ENCODE results near the gene AKAP6. TPM values are rescaled to one million over a fixed set of nuclear protein-coding genes. Genes with fewer than 3 reads are reported as not detected.
"Not testable (repeated sequence)": the region's sequence is repeated elsewhere in the genome, so short reads cannot be mapped to it uniquely, and the experiment has no call there.

AKAP6 gene
- total RNA-seq, 2 experiments from 2014 or later: 0.62 to 0.67 TPM

DNA sequence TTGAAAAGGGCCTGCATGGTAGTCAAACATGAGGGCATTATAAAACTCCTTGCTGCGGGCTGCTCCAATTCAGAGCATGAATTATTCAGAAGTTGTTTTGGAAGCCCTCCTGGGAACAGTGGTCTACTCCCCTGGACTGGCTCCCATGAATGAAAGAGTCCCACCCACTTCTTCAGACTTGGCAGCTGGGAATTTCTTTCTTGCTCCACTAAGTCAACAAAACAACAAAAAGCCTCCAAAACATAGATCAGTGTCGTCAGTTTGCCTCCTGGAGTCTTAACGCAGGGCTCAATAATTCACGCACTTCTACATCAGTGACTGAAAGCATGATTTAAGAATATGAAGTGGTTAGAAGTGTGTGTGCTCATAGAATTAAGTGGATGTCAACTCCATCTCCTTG, 37.9 kb downstream of the AKAP6 start:
- H3K36me3 Mint-ChIP-seq (ENCODE audit: low read depth): no peaks in the 10 kb centered on the region
- CTCF ChIA-PET: interaction anchor here (0.7 kb wide), 1 partner anchor 36 kb away, joined by 3 read pairs; no protein-coding TSS in a partner anchor

DNA sequence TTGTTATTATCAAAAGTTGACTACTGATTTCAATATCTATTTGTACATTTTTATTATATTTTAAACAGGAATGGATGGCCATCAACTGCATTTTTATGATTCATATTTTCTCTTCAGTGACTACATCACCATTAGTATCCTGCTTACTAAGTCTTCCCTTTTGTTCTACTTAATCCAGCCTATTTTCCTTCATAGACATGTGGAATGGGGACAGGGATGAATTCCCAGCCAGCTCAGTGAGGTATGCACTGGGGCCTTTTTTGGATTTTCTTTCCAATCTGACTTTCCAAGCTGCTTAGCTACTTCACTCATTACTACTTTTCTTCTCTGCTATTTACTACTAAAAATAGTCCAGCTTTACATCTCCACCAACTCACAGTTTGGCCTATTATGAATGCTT, 38.4 kb downstream of the AKAP6 start:
- Mint-ChIP-seq H3K36me3 (ENCODE audit: low read depth) (no peaks in the 10 kb centered on the region), H3K4me3 (no peak overlapping the region), H3K27me3 (no peaks in the 10 kb centered on the region), H3K27ac (no peak overlapping the region), H3K9me3 (no peaks in the 10 kb centered on the region), H3K4me1 (no peaks in the 10 kb centered on the region)
- ChIA-PET CTCF (no interaction called here), POLR2A (no interaction called here)
- DNase-seq: no peak

More for the DNA sequence above, 37.9 kb downstream of the AKAP6 start:
- no peak for DNase-seq
- H3K9me3 Mint-ChIP-seq: no peaks in the 10 kb centered on the region
- no peaks in the 10 kb centered on the region for H3K4me1 Mint-ChIP-seq
- POLR2A ChIA-PET: no interaction called here
- no peaks in the 10 kb centered on the region for H3K27me3 Mint-ChIP-seq
- H3K27ac Mint-ChIP-seq: no peak overlapping the region
- no peak overlapping the region for H3K4me3 Mint-ChIP-seq

DNA sequence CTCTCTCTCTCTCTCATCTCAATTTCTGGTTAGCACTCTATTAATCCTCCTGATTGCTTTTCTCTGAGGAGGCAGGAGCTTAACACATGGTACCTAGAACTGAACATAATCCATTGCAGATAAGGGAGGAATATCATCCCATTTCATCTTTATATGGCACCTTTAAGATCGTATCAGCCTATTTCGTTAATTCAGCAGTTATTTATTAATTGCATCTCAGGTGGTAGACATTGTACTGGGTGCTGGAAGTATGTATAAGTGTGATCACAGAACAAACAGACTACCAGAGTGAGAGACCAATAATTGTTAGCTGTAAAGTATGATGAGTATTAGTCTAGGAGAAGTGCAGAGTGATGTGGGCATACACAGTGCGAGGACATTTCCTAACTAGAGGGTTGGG, 39.0 kb downstream of the AKAP6 start:
- CTCF ChIA-PET: no interaction called here
- Mint-ChIP-seq H3K27ac (no peak overlapping the region), H3K4me1 (no peaks in the 10 kb centered on the region), H3K27me3 (no peaks in the 10 kb centered on the region), H3K4me3 (no peak overlapping the region), H3K36me3 (ENCODE audit: low read depth) (no peaks in the 10 kb centered on the region), H3K9me3 (no peaks in the 10 kb centered on the region)
- DNase-seq: no peak
- POLR2A ChIA-PET: no interaction called here

DNA sequence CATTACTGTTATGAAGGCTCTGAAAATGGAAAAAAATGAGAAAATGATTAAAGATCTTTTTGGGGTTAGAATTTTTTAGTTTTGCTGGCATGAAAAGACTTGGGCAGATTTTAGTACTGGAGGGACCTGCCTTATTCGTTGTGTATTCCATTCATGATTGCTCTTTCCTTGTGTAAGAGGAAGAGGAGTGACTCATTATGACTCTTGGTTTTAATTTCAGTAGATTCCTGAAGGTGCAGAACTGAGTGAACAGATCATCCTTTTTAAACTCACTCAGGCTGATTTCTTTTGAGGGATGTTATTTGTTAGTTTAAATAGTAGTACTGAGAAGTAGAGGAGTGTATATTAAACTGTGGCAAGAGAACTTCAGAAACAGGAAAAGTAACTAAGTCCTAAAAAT, 41.6 kb downstream of the AKAP6 start:
- DNase-seq: no peak
- Mint-ChIP-seq H3K4me1 (no peaks in the 10 kb centered on the region), H3K9me3 (no peaks in the 10 kb centered on the region), H3K27ac (no peak overlapping the region), H3K4me3 (no peak overlapping the region), H3K27me3 (no peaks in the 10 kb centered on the region), H3K36me3 (ENCODE audit: low read depth) (no peaks in the 10 kb centered on the region)
- POLR2A ChIA-PET: no interaction called here
- CTCF ChIA-PET: no interaction called here

DNA sequence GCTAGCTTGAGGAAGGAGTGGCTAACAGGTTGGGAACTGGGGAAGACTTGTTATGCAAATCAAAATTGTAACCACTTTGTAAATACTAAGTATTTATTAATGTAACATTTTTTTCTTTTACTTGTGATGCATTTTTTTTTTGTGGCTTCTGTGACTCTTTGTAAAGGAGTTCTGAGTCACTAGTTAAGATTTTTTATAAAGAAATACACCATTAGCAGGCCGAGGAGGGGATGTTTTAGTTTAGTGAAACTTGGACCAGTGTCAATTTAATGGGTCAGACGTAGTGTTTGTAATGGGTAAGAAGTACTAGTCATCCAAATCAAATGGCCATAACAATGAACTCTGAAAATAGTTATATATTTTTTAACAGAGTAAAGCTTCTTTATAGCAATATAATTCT, 43.1 kb downstream of the AKAP6 start:
- H3K4me3 Mint-ChIP-seq: no peak overlapping the region
- no peaks in the 10 kb centered on the region for H3K9me3 Mint-ChIP-seq
- ChIA-PET POLR2A (no interaction called here), CTCF (no interaction called here)
- no peaks in the 10 kb centered on the region for H3K4me1 Mint-ChIP-seq
- no peak for DNase-seq
- no peaks in the 10 kb centered on the region for H3K36me3 Mint-ChIP-seq (ENCODE audit: low read depth)
- H3K27ac Mint-ChIP-seq: no peak overlapping the region
- H3K27me3 Mint-ChIP-seq: no peaks in the 10 kb centered on the region

DNA sequence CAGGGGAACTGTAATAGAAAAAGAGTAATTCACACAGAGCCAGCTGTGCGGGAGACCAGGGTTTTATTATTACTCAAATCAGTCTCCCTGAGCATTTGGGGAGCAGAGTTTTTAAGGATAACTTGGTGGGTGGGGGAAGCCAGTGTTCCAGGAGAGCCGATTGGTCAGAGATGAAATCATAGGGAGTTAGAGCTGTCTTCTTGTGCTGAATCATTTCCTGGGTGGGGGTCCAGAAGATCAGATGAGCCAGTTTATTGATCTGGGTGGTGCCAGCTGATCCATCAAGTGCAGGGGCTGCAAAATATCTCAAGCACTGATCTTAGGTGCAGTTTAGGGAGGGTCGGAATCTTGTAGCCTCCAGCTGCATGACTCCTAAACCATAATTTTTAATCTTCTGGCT, 44.1 kb downstream of the AKAP6 start:
- H3K27me3 Mint-ChIP-seq; DNase-seq; H3K27ac Mint-ChIP-seq; H3K36me3 Mint-ChIP-seq (ENCODE audit: low read depth); H3K9me3 Mint-ChIP-seq; H3K4me3 Mint-ChIP-seq; POLR2A ChIA-PET; H3K4me1 Mint-ChIP-seq: not testable (repeated sequence)
- CTCF ChIA-PET: interaction anchor here (1.0 kb wide), 1 partner anchor 11 kb away, joined by 3 read pairs; no protein-coding TSS in a partner anchor

DNA sequence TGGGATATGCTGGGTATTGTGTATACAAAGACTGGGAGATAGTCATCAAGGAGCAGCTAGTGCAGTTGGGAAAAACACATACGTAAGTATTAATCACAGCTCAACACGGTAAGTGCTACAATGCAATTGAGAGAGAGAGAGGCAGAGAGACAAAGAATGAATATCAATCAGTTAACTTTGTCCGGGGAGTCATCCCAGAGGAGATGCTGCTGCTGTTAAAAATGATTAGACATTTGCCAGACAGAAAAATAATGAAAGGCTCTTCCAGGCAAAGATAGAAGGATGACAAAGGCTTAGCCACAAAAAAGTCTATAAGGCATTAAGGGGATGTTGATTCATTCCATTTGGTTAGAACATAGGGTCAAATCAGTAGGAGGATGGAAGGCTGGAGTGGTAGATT, 45.1 kb downstream of the AKAP6 start:
- peaks cover under 1% of the 10 kb centered on the region for H3K4me1 Mint-ChIP-seq
- no peaks in the 10 kb centered on the region for H3K36me3 Mint-ChIP-seq (ENCODE audit: low read depth)
- H3K27me3 Mint-ChIP-seq: no peaks in the 10 kb centered on the region
- H3K27ac Mint-ChIP-seq: no peak overlapping the region
- POLR2A ChIA-PET: no interaction called here
- DNase-seq: no peak
- H3K9me3 Mint-ChIP-seq: no peaks in the 10 kb centered on the region
- H3K4me3 Mint-ChIP-seq: no peak overlapping the region
- CTCF ChIA-PET: no interaction called here

DNA sequence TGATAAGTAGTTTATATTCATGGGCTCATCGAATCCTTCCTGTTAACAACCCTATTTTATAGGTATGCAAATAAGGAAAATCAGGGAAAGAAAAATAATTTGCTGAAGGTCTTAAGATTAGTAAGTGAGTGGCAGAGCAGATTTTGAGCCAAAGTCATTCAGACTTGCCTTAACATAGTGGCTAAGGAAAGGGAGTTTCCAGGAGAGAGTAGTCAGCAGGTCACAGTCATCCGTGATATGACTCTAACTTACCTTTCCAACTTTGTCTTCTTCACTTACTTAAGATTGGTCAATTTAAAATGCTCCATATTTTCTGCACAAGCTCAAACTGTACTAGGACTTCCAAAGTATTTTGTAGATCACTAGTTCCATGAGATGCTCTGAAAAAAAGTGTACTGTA, 46.6 kb downstream of the AKAP6 start:
- no peak overlapping the region for H3K27ac Mint-ChIP-seq
- no peak for DNase-seq
- no peaks in the 10 kb centered on the region for H3K36me3 Mint-ChIP-seq (ENCODE audit: low read depth)
- H3K9me3 Mint-ChIP-seq: no peaks in the 10 kb centered on the region
- H3K27me3 Mint-ChIP-seq: peaks cover 4% of the 10 kb centered on the region
- ChIA-PET CTCF (no interaction called here), POLR2A (no interaction called here)
- H3K4me1 Mint-ChIP-seq: peaks cover 6% of the 10 kb centered on the region
- H3K4me3 Mint-ChIP-seq: no peak overlapping the region

DNA sequence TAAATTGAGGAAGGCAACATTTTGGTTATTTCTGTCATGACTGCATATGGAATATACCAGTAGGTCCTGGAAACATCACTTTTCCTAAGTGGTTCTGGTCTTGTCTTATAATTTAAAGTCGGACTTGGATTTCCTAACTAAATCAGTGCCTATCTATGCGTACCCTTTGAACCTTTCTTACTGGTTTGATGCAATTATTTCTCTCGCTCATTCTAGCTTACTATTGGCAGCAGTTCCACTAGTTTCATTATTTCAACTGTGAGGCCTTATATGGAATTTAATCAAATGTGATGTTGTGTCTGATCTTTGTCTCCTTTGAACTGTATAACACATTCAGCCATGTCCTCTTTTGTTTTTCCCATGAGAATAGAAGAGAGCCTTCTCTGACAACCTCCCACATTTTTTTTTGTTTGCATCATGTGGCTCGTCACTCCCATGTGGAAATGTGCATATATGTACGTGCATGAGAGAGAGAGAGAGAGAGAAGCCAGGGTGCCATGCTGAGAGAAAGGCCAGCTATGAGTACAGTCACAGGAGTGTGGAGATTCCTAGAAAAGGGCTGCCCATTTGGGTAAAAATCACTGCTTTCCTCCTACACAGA, 48.0 kb downstream of the AKAP6 start:
- no peaks in the 10 kb centered on the region for H3K36me3 Mint-ChIP-seq (ENCODE audit: low read depth)
- ChIA-PET CTCF (no interaction called here), POLR2A (no interaction called here)
- H3K9me3 Mint-ChIP-seq: no peaks in the 10 kb centered on the region
- peaks cover 4% of the 10 kb centered on the region for H3K27me3 Mint-ChIP-seq
- DNase-seq: no peak
- H3K4me3 Mint-ChIP-seq: no peak overlapping the region
- H3K4me1 Mint-ChIP-seq: peaks cover 6% of the 10 kb centered on the region
- H3K27ac Mint-ChIP-seq: no peak overlapping the region

DNA sequence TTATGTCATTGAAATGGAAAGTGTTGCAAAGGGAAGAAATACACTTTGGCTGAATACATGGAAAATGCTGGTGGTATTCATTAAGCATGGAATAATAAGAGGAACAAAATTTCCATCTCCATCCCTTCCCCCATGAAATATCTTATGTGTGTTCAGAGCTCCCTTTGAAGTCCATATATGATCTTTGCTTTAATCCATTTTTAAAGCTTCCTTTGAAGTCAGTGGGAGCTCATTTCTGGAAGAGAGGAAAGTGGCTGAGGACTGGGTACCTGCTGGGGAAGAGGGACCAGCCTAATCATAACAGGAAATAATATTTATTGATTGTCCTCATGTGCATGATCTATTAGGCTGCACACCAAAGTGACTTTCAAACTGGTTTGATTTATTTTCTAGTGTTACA, 49.2 kb downstream of the AKAP6 start:
- Mint-ChIP-seq H3K4me1 (peaks cover 6% of the 10 kb centered on the region), H3K9me3 (no peaks in the 10 kb centered on the region), H3K27ac (no peak overlapping the region), H3K4me3 (no peak overlapping the region), H3K27me3 (peaks cover 4% of the 10 kb centered on the region), H3K36me3 (ENCODE audit: low read depth) (no peaks in the 10 kb centered on the region)
- POLR2A ChIA-PET: no interaction called here
- CTCF ChIA-PET: no interaction called here
- no peak for DNase-seq

DNA sequence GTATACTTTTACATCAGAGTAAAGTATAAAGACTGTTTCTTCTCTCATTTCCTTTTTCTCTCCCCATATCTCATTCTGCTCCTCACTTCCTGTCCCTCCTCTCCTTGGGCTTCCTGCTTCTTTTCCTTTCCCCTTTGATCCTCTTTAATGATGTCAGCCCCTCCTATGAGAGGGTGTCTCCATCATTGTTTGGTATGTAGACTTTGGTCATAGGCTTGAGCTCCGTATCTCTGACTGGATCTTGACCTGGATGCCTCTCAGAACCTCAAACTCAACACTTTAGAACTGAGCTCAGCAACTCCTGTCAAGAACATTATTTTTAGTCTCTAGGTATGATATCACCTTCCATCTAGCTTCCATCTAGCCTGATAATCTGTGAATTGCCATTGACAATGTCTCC, 50.3 kb downstream of the AKAP6 start:
- H3K27me3 Mint-ChIP-seq: peaks cover 4% of the 10 kb centered on the region
- CTCF ChIA-PET: no interaction called here
- peaks cover 6% of the 10 kb centered on the region for H3K4me1 Mint-ChIP-seq
- no peak overlapping the region for H3K27ac Mint-ChIP-seq
- no peaks in the 10 kb centered on the region for H3K9me3 Mint-ChIP-seq
- no peak overlapping the region for H3K4me3 Mint-ChIP-seq
- POLR2A ChIA-PET: no interaction called here
- no peak for DNase-seq
- no peaks in the 10 kb centered on the region for H3K36me3 Mint-ChIP-seq (ENCODE audit: low read depth)

DNA sequence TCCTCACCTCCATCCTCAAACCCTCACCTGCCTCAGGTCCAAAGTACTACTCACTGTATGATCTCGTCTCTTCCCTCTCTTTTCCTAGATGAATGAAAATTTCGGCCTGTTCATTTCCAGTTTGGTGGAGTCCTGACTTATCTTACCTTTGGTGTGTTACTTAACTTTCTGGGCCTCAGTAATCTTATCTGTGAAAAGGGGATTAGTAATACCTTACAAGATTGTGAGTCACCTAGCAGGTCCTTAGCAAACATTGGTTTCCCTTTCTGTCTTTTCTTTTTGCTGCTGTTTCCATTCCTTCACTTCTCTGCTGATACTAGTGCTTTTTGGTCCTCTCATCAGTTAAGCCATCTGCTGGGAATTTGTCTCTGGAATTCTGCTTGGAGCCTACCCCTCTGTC, 52.8 kb downstream of the AKAP6 start:
- Mint-ChIP-seq H3K27me3 (peaks cover 6% of the 10 kb centered on the region), H3K4me3 (no peak overlapping the region), H3K4me1 (peaks cover 6% of the 10 kb centered on the region), H3K9me3 (no peaks in the 10 kb centered on the region), H3K27ac (no peak overlapping the region), H3K36me3 (ENCODE audit: low read depth) (no peaks in the 10 kb centered on the region)
- CTCF ChIA-PET: no interaction called here
- DNase-seq: no peak
- POLR2A ChIA-PET: no interaction called here

DNA sequence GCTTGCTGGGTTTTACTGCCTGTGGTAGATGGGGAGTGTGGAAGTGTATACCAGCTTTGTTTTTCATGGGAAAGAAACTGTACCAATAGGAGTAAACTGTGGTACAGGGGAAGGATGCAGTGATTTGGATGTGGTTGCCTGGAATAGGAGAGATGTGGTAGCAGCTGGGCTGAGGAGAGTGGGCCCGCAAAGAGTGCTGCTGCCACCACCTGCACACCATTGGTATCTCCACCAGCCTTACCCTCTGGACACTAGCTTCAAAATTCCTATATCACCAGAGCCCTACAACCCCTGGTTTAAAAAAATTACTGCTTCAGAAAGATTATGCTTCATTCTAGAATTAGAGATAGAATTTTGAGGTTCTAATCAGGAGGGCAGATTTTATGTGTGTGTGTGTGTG, 53.6 kb downstream of the AKAP6 start:
- peaks cover 6% of the 10 kb centered on the region for H3K4me1 Mint-ChIP-seq

DNA sequence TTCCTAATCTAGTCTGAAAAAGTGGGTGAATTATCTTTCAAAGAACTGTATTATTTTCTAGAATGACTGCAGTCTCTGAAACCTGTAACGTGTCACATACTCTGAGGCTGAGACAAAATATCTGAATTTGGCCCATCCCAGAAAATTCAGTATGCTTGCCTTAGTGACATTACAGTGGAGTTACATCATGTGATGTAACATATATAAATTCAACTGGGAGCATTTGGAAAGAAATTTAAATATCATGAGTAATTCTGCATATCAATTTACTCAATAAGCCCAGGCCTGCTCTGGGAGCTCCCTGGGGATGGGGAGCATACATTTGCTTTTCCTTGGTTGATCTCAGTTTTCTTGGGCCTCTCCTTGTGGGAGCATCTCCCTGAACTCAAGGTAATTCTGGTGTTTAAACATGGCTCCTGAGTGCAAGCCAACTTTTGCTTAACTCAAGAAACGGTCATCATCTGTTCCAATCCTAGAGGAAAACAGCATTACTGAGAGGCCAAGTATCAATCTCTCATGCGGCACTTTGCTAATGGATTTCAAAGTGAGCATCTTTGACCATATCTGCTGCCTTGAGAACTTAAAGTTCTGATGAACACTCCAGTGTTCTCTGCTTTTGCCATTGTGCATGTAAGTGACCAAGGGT, 54.4 kb downstream of the AKAP6 start:
- DNase-seq: no peak
- Mint-ChIP-seq H3K27ac (no peak overlapping the region), H3K4me1 (peaks cover 6% of the 10 kb centered on the region), H3K27me3 (peaks cover 11% of the 10 kb centered on the region), H3K4me3 (no peak overlapping the region), H3K36me3 (ENCODE audit: low read depth) (no peaks in the 10 kb centered on the region), H3K9me3 (no peaks in the 10 kb centered on the region)
- ChIA-PET POLR2A (no interaction called here), CTCF (interaction anchor here (1.2 kb wide), 1 partner anchor 11 kb away, joined by 3 read pairs; no protein-coding TSS in a partner anchor)

More for the DNA sequence above, 53.6 kb downstream of the AKAP6 start:
- H3K9me3 Mint-ChIP-seq: no peaks in the 10 kb centered on the region
- H3K27me3 Mint-ChIP-seq: peaks cover 6% of the 10 kb centered on the region
- no peak for DNase-seq
- H3K4me3 Mint-ChIP-seq: no peak overlapping the region
- H3K27ac Mint-ChIP-seq: no peak overlapping the region
- CTCF ChIA-PET: no interaction called here
- POLR2A ChIA-PET: no interaction called here
- H3K36me3 Mint-ChIP-seq (ENCODE audit: low read depth): no peaks in the 10 kb centered on the region

All from activated CD4-positive, alpha-beta T cell treated with anti-CD3 and anti-CD28 coated beads, Interleukin-2, amount 10 ng/mL, durations not matched to agents 7 days and 5 days (primary cell).